IPS-18a (cell line): Measurements from ENCODE around the gene BTG1.

Experiments used
- H3K27ac ChIP-seq: one replicate; pipeline ENCODE4 v1.5.1; 2013; ENCODE audit warnings: low read length
- H3K27me3 ChIP-seq: one replicate; pipeline ENCODE4 v1.6.1; 2013; ENCODE audit warnings: mild to moderate bottlenecking, low read length; ENCODE audit not compliant: control insufficient read depth, insufficient read depth
- H3K36me3 ChIP-seq: one replicate; pipeline ENCODE4 v1.6.1; 2013; ENCODE audit warnings: low read depth, low read length; ENCODE audit not compliant: control insufficient read depth
- H3K4me1 ChIP-seq: one replicate; pipeline ENCODE4 v1.6.1; 2013; ENCODE audit warnings: low read depth, low read length; ENCODE audit not compliant: control insufficient read depth
- H3K4me3 ChIP-seq: one replicate; pipeline ENCODE4 v1.5.1; 2013; ENCODE audit warnings: low read length
- H3K9ac ChIP-seq: one replicate; pipeline ENCODE4 v1.6.1; 2013; ENCODE audit warnings: mild to moderate bottlenecking, low read length, moderate library complexity
- H3K9me3 ChIP-seq: one replicate; pipeline ENCODE4 v1.6.1; 2013; ENCODE audit warnings: low read depth, low read length; ENCODE audit not compliant: control insufficient read depth

Gene BTG1

GRCh38 chr12:92147491-92147890 lies 1.8 kb upstream of the BTG1 start:
- Histone ChIP-seq H3K27me3 (no peaks in the 10 kb centered on the region), H3K4me3 (peak overlapping the region; percentile 82), H3K36me3 (peaks cover 14% of the 10 kb centered on the region), H3K4me1 (peaks cover 23% of the 10 kb centered on the region), H3K27ac (no peak overlapping the region), H3K9me3 (no peaks in the 10 kb centered on the region), H3K9ac (peak overlapping the region; percentile 1)

- Histone ChIP-seq H3K27ac (no peak overlapping the region), H3K9me3 (no peaks in the 10 kb centered on the region), H3K27me3 (no peaks in the 10 kb centered on the region), H3K4me1 (peaks cover 25% of the 10 kb centered on the region), H3K4me3 (peak overlapping the region; percentile 82), H3K36me3 (peaks cover 18% of the 10 kb centered on the region), H3K9ac (peak overlapping the region; percentile 81)
Measured at GRCh38 chr12:92146497-92147224, 1.0 kb upstream of the BTG1 start.

GRCh38 chr12:92145481-92145730 lies 240 bp downstream of the BTG1 start:
- peak overlapping the region; percentile 73 for H3K4me3 ChIP-seq
- no peak overlapping the region for H3K27ac ChIP-seq
- peaks cover 23% of the 10 kb centered on the region for H3K36me3 ChIP-seq
- no peaks in the 10 kb centered on the region for H3K27me3 ChIP-seq
- H3K9me3 ChIP-seq = no peaks in the 10 kb centered on the region
- H3K4me1 ChIP-seq = peaks cover 30% of the 10 kb centered on the region
- peak overlapping the region; percentile 76 for H3K9ac ChIP-seq

GRCh38 chr12:92144631-92145480 lies 790 bp downstream of the BTG1 start:
- Histone ChIP-seq H3K4me3 (peak overlapping the region; percentile 73), H3K9ac (peak overlapping the region; percentile 76), H3K9me3 (no peaks in the 10 kb centered on the region), H3K27ac (no peak overlapping the region), H3K27me3 (no peaks in the 10 kb centered on the region), H3K4me1 (peaks cover 35% of the 10 kb centered on the region), H3K36me3 (peaks cover 28% of the 10 kb centered on the region)

- Histone ChIP-seq H3K9me3 (no peaks in the 10 kb centered on the region), H3K27ac (no peak overlapping the region), H3K36me3 (peaks cover 28% of the 10 kb centered on the region), H3K27me3 (no peaks in the 10 kb centered on the region), H3K4me1 (peaks cover 43% of the 10 kb centered on the region), H3K4me3 (peak overlapping the region; percentile 73), H3K9ac (peak overlapping the region; percentile 76)
Measured at GRCh38 chr12:92143686-92144630, 1.7 kb downstream of the BTG1 start.

- H3K27ac ChIP-seq = no peak overlapping the region
- no peaks in the 10 kb centered on the region for H3K27me3 ChIP-seq
- peaks cover 28% of the 10 kb centered on the region for H3K36me3 ChIP-seq
- H3K9ac ChIP-seq = peak overlapping the region; percentile 9
- H3K4me3 ChIP-seq = peak overlapping the region; percentile 73
- H3K9me3 ChIP-seq = no peaks in the 10 kb centered on the region
- H3K4me1 ChIP-seq = peaks cover 47% of the 10 kb centered on the region
Measured at GRCh38 chr12:92143258-92143657, 2.4 kb downstream of the BTG1 start.

- Histone ChIP-seq H3K27ac (no peak overlapping the region), H3K4me3 (peak overlapping the region; percentile 73), H3K27me3 (no peaks in the 10 kb centered on the region), H3K4me1 (peaks cover 50% of the 10 kb centered on the region), H3K36me3 (peaks cover 28% of the 10 kb centered on the region), H3K9ac (peak overlapping the region; percentile 21), H3K9me3 (no peaks in the 10 kb centered on the region)
Measured at GRCh38 chr12:92142251-92142926, 3.3 kb downstream of the BTG1 start.

GRCh38 chr12:92141591-92142121 lies 4.0 kb downstream of the BTG1 start:
- Histone ChIP-seq H3K27me3 (no peaks in the 10 kb centered on the region), H3K27ac (no peak overlapping the region), H3K4me1 (peaks cover 54% of the 10 kb centered on the region), H3K36me3 (peaks cover 28% of the 10 kb centered on the region), H3K9ac (peak overlapping the region; percentile 25), H3K4me3 (peak overlapping the region; percentile 73), H3K9me3 (no peaks in the 10 kb centered on the region)

GRCh38 chr12:92140896-92141536 lies 4.6 kb downstream of the BTG1 start:
- Histone ChIP-seq H3K9ac (peak overlapping the region; percentile 25), H3K36me3 (peaks cover 28% of the 10 kb centered on the region), H3K4me1 (peaks cover 61% of the 10 kb centered on the region), H3K9me3 (no peaks in the 10 kb centered on the region), H3K27me3 (no peaks in the 10 kb centered on the region), H3K27ac (no peak overlapping the region), H3K4me3 (peak overlapping the region; percentile 73)

- Histone ChIP-seq H3K9me3 (no peaks in the 10 kb centered on the region), H3K4me3 (peak overlapping the region; percentile 73), H3K27ac (peak overlapping the region; percentile 19), H3K36me3 (peaks cover 28% of the 10 kb centered on the region), H3K4me1 (peaks cover 63% of the 10 kb centered on the region), H3K9ac (peak overlapping the region; percentile 15), H3K27me3 (no peaks in the 10 kb centered on the region)
Measured at GRCh38 chr12:92140156-92140555, 5.5 kb downstream of the BTG1 start.
